OCI-LY3 (cell line): Measurements from ENCODE around the gene SNRNP40.

Experiments used
- CTCF ChIP-seq: fragments of 200-600, 300-600 bp; sonication (generic); IDR thresholded peaks from 2 replicates; pipeline ENCODE4 v1.5.1; 2014; ENCODE audit warnings: antibody characterized with exemption, low read length, low read depth
- EZH2phosphoT487 ChIP-seq: fragments of 200-600 bp; shearing (Covaris generic); IDR thresholded peaks from 2 replicates; pipeline ENCODE4 v1.6.1; 2018; ENCODE audit warnings: antibody characterized with exemption, mixed run types, low read depth

- no peak for TF ChIP-seq CTCF
- no peak for TF ChIP-seq EZH2phosphoT487
Observed at GRCh38 chr1:31345635-31346034, 49.0 kb upstream of the SNRNP40 start.
